GM19328 (cell line): ENCODE data around the gene ICAM1.
"Not testable (repeated sequence)": the region's sequence is repeated elsewhere in the genome, so short reads cannot be mapped to it uniquely, and the experiment has no call there.

Source experiments
- ATAC-seq: cut with Tn5 transposase; IDR thresholded peaks from one replicate; pipeline ENCODE4 v1.9.1; 2021; ENCODE audit warnings: mild to moderate bottlenecking, moderate library complexity; ENCODE audit not compliant: unreplicated experiment

Gene ICAM1

DNA sequence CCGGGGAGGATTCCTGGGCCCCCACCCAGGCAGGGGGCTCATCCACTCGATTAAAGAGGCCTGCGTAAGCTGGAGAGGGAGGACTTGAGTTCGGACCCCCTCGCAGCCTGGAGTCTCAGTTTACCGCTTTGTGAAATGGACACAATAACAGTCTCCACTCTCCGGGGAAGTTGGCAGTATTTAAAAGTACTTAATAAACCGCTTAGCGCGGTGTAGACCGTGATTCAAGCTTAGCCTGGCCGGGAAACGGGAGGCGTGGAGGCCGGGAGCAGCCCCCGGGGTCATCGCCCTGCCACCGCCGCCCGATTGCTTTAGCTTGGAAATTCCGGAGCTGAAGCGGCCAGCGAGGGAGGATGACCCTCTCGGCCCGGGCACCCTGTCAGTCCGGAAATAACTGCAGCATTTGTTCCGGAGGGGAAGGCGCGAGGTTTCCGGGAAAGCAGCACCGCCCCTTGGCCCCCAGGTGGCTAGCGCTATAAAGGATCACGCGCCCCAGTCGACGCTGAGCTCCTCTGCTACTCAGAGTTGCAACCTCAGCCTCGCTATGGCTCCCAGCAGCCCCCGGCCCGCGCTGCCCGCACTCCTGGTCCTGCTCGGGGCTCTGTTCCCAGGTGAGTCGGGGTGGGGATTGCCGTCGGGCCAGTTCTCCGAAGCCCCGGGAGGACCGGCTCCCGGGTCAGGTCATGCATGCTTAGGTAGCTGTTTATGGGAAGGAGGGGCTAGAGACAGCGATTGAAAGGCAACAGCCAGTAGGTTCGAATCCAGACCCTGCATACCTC lies at the start of gene ICAM1:
TSS of gene ICAM1 (plus strand) at position 505 of the 779 bp plus-strand sequence. CDS start at position 545, 40 bp downstream.
- peak; percentile 47 for ATAC-seq

DNA sequence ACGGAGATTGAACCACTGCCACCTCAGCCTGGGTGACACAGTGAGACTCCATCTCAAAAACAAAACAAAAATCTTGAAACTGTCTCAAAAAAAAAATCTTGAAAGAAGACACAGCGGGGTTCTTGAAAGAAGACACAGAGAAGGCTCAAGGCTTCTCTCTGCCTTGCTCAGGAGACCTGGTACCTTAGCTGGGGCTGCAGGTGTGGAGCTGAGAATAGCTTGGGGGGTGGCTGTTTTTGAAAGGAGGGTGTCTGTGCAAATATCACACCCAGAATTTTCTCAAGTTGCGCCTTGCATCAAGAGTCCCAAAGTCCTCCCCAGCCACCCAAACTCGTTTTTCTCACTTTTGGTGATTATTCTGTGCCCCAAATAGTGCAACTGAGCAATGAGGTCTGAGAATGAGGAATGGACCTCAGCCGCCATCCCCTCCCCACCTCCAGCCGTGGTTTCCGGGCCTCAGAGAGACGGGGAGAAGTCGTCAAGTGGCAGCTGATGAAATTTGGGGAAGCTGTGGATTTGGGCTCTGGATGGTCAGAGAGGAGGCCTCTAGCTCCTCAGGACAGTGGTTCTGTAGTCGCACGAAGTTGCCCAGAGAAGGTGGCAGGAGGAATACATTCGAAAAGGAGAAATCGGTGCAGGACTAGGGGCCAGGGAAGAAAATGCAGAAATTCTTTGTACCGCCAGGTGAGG lies 48.6 kb upstream of the ICAM1 start:
- ATAC-seq, result no peak

DNA sequence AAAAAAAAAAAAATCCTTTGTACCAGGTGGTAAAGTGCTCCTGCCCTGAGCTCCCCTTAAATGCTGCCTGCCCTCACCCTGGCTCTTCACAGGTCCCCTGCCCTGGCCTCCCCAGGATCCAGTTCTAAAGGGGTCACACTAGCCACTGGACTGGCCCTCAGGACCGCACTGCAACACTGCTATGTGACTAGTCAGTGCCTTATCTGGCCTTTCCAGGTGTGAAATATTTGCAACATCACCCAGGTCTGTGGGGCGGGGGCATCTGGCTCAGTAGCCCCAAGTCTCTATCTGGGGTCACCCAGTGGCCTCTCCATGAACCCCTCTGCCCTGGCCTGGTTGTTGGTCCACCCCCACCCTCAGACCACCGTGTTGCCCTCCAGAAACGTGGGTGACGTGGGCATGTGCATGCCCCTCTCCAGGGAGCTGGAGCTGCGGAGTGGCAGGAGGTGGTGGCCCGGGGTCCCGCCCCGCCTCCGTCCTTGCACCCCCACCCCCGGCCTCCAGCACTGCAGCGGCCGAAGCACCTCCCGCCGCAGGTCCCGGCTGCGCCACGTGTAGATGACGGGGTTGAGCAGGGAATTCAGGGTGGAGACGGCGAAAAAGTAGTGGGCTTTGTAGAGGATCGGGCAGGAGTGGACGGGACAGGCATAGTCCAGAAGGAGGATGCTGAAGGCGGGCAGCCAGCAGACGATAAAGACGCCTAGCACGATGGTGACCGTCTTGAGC lies 47.3 kb upstream of the ICAM1 start:
- no peak for ATAC-seq

DNA sequence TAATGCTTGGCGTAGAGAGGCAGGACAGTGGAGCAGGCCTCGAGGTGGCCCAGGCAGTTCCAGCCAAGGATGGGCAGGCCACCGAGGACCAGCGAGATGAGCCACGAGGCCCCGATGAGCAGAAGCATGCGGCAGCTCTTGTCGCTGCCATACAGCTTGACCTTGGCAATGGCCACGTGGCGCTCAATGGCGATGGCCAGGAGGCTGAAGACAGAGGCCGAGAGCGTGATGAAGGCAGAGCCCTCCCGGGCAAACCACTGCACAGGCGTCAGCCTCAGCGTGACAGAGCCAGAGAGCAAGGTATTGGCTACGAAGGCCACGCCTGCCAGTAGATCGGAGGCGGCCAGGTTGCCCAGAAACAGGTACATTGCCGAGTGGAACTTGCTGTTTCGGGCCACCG lies 46.6 kb upstream of the ICAM1 start:
- no peak for ATAC-seq

- no peak for ATAC-seq
Observed at GRCh38 chr19:10226021-10226375, 44.9 kb upstream of the ICAM1 start.

GRCh38 chr19:10226376-10227025 lies 44.4 kb upstream of the ICAM1 start:
- ATAC-seq, result no peak

DNA sequence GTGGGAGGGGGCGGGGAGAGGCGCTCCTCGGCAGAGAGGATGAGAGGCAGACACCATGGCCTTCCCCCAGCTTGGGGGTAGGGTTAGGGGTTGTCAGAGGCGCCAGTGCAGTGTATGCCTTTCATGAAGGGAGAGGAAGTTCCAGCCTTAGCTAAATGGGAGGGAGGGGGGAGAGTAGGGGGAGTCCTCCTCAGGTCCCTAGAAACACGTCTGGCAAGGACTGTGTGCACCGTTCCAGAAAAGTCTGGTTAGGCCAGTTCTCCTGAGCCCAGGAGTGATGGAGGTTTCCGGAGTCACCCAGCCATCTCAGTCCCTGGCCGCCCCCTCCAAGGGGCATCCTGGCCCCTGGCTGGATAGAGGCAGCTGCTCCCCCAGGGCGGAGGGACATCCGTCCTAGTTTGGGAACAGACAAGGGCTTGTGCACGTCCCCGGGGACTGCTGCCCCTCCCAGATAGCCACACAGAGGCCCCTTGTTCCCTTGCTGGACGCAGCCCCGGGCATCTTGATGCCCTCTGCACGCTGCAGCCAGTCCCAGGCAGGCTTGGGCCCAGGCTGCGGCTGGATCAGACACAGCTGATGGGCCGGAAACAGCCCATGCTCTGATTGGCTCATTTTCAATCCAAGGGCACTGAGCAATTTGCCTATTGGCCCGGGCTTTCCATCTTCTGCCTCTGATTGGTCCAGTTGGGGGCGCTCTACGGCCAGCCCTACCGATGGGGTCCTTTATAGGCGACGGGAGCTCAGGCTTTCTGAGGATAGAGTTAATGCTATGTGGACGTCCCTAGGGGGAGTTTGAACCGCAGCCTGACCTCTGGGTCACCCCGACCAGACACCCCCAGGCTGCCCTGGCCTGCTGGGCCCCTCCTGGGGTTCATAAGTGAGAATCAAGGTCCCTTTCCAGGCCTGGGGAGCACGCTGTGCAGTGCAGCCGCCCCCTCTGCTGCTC lies 43.6 kb upstream of the ICAM1 start:
- ATAC-seq, result no peak

- ATAC-seq, result no peak
Observed at GRCh38 chr19:10228393-10228792, 42.5 kb upstream of the ICAM1 start.

GRCh38 chr19:10228920-10229319 lies 42.0 kb upstream of the ICAM1 start:
- no peak for ATAC-seq

- ATAC-seq, result no peak
Observed at GRCh38 chr19:10230173-10230860, 40.6 kb upstream of the ICAM1 start.

DNA sequence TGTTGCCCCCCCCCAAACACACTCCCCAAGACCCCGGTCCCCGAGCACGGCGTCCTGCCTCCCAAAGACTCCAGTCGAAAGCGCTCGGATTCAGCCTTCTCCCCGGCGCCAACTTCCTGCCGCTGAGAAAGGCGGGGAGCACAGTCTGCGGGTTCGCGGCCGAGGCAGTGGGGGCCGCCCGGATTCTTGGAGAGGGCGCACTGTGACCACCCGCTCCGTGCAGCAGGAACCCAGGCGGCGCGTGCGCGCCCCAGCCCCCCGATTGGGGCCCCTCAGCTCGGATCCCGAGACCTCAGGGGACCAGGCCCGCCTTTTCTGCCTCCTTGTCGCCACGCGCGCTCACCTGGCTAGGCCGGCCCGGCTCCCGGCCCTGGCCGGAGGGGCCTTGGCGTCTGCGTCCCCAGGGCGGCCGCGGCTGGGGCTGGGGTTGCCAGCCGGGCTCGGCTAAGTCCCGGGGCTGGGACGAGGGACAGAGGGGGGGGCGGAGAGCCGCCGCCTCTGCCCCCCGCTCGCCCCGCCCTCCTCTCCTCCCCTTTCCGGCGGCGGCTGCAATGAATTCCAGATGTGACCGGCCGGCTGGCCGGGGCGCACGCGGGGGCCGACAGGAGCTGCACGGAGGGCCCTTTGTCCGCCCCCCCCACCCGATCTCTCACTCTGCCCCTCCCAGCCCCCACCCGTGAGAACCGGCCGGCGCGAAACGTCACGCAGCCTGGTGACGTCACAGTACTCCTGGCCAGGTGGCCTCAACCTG lies 39.9 kb upstream of the ICAM1 start, which contains the start of gene S1PR2:
TSS of gene S1PR2 (minus strand) at position 471 of the 751 bp plus-strand sequence. CDS start 6,426 bp downstream, outside the sequence.
- ATAC-seq, result no peak

- no peak for ATAC-seq
Observed at GRCh38 chr19:10231612-10232228, 39.2 kb upstream of the ICAM1 start.

DNA sequence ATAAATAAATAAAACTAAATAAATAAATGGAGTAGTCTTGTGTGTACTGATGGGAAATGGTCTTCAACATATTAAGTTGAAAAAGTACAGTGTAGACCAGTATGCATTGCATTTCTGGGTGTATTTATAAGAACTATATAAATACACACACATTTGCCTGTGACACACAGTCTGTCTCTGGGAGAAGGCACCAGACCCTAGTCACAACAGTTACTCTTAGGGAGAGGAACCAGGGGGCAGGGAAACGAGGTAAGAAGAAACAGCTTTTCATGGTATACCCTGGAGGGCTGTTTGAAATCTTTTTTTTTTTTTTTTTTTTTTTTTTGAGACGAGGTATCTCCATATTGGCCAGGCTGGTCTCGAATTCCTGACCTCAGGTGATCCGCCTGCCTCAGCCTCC lies 37.0 kb upstream of the ICAM1 start:
- ATAC-seq, result no peak

DNA sequence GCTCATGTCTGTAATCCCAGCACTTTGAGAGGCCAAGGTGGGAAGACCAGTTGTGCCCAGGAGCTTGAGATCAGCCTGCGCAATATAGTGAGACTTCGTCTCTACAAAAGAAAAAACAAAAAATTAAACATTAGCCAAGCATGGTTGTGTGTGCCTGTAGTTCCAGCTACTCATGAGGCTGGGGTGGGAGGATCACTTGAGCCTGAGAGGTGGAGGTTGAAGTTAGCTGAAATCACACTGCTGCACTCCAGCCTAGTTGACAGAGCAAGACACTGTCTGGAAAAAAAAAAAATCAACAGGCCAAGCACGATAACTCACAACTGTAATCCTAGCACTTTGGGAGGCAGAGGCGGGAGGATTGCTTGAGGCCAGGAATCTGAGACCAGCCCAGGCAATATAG lies 35.9 kb upstream of the ICAM1 start:
- no peak for ATAC-seq

GRCh38 chr19:10235409-10235808 lies 35.5 kb upstream of the ICAM1 start:
- not testable (repeated sequence) for ATAC-seq

- ATAC-seq, result no peak
Observed at GRCh38 chr19:10237702-10238101, 33.2 kb upstream of the ICAM1 start.

GRCh38 chr19:10238172-10238783 lies 32.6 kb upstream of the ICAM1 start:
- ATAC-seq, result no peak
